Duodenal mucosa (tissue), 2 donors: ENCODE results near the gene DHRS1.

Source experiments
- H3K27ac ChIP-seq: one replicate; pipeline ENCODE4 v1.7.0; 2013; ENCODE audit warnings: low read depth, low read length
- H3K27me3 ChIP-seq, 2 donors: one replicate each; pipeline ENCODE4 v1.7.0; 2013; ENCODE audit warnings: low read length in 2 of 2, control low read depth in 1 of 2; ENCODE audit not compliant: insufficient read depth in 2 of 2, control insufficient read depth in 1 of 2
- H3K36me3 ChIP-seq, 2 donors: one replicate each; pipeline ENCODE4 v1.7.0; 2013; ENCODE audit warnings: low read length in 2 of 2, control low read depth in 1 of 2; ENCODE audit not compliant: insufficient read depth in 2 of 2, control insufficient read depth in 1 of 2
- H3K4me1 ChIP-seq, 2 donors: one replicate each; pipeline ENCODE4 v1.7.0; 2013; ENCODE audit warnings: low read length in 2 of 2, control low read depth in 1 of 2; ENCODE audit not compliant: insufficient read depth in 2 of 2, control insufficient read depth in 1 of 2
- H3K4me3 ChIP-seq, 2 donors: one replicate each; pipeline ENCODE4 v1.7.0; 2013; ENCODE audit warnings: low read length in 2 of 2, low read depth in 1 of 2
- H3K9ac ChIP-seq, 2 donors: one replicate each; pipeline ENCODE4 v1.7.0; 2013; ENCODE audit warnings: low read length in 2 of 2, low read depth in 1 of 2
- H3K9me3 ChIP-seq, 2 donors: one replicate each; pipeline ENCODE4 v1.7.0; 2013; ENCODE audit warnings: low read length in 2 of 2, control low read depth in 1 of 2; ENCODE audit not compliant: control insufficient read depth in 1 of 2

The DHRS1 gene

GRCh38 chr14:24337144-24337823 lies 37.7 kb upstream of the DHRS1 start:
- H3K9ac ChIP-seq, result no peak overlapping the region
- H3K27me3 ChIP-seq, result peaks cover 8 to 23% of the 10 kb centered on the region in 2 donors
- H3K4me1 ChIP-seq, result peaks cover 42% of the 10 kb centered on the region in 2 donors
- no peak overlapping the region for H3K27ac ChIP-seq
- H3K4me3 ChIP-seq, result no peak overlapping the region
- no peaks in the 10 kb centered on the region for H3K9me3 ChIP-seq
- peaks cover 7 to 25% of the 10 kb centered on the region in 2 donors for H3K36me3 ChIP-seq

GRCh38 chr14:24335461-24336171 lies 36.0 kb upstream of the DHRS1 start:
- H3K27me3 ChIP-seq, result peaks cover 8 to 23% of the 10 kb centered on the region in 2 donors
- no peak overlapping the region for H3K27ac ChIP-seq
- no peak overlapping the region for H3K4me3 ChIP-seq
- no peaks in the 10 kb centered on the region for H3K9me3 ChIP-seq
- H3K9ac ChIP-seq, result no peak overlapping the region
- H3K4me1 ChIP-seq, result peaks cover 51% of the 10 kb centered on the region in 2 donors
- H3K36me3 ChIP-seq, result peaks cover 7 to 25% of the 10 kb centered on the region in 2 donors

GRCh38 chr14:24334431-24335291 lies 35.1 kb upstream of the DHRS1 start, which contains the start of gene ADCY4:
Gene ADCY4, minus strand, starts transcription at chr14:24335071. Its CDS starts 419 bp downstream, at chr14:24334652.
- peaks cover 45 to 48% of the 10 kb centered on the region in 2 donors for H3K4me1 ChIP-seq
- H3K9me3 ChIP-seq, result no peaks in the 10 kb centered on the region
- no peak within 1 kb of the TSS for H3K9ac ChIP-seq
- peak within 1 kb of the TSS; percentile 14 for H3K27ac ChIP-seq
- H3K36me3 ChIP-seq, result peaks cover 7 to 25% of the 10 kb centered on the region in 2 donors
- peaks cover 8 to 23% of the 10 kb centered on the region in 2 donors for H3K27me3 ChIP-seq
- peak within 1 kb of the TSS; percentile 49 to 57 for H3K4me3 ChIP-seq

GRCh38 chr14:24332268-24332993 lies 32.9 kb upstream of the DHRS1 start:
- peak overlapping the region; percentile 65 to 76 for H3K4me3 ChIP-seq

GRCh38 chr14:24331731-24332267 lies 32.2 kb upstream of the DHRS1 start:
- Histone ChIP-seq H3K4me3 (peak overlapping the region in 1 of 2 donors; percentile 65), H3K4me1 (peaks cover 32 to 53% of the 10 kb centered on the region in 2 donors), H3K9me3 (no peaks in the 10 kb centered on the region), H3K27me3 (peaks cover 12 to 23% of the 10 kb centered on the region in 2 donors), H3K27ac (no peak overlapping the region), H3K36me3 (peaks cover 0 to 10% of the 10 kb centered on the region in 2 donors), H3K9ac (no peak overlapping the region)

More at GRCh38 chr14:24332268-24332993, 32.9 kb upstream of the DHRS1 start:
- Histone ChIP-seq H3K27ac (no peak overlapping the region), H3K9me3 (no peaks in the 10 kb centered on the region), H3K4me1 (peaks cover 32 to 49% of the 10 kb centered on the region in 2 donors), H3K27me3 (peaks cover 10 to 23% of the 10 kb centered on the region in 2 donors), H3K36me3 (peaks cover 5 to 16% of the 10 kb centered on the region in 2 donors), H3K9ac (peak overlapping the region; percentile 23 to 43)

- H3K9ac ChIP-seq, result no peak overlapping the region
- peaks cover 0 to 4% of the 10 kb centered on the region in 2 donors for H3K36me3 ChIP-seq
- no peaks in the 10 kb centered on the region for H3K9me3 ChIP-seq
- peaks cover 32 to 53% of the 10 kb centered on the region in 2 donors for H3K4me1 ChIP-seq
- no peak overlapping the region for H3K27ac ChIP-seq
- peaks cover 12 to 23% of the 10 kb centered on the region in 2 donors for H3K27me3 ChIP-seq
- H3K4me3 ChIP-seq, result no peak overlapping the region
Observed at GRCh38 chr14:24330973-24331674, 31.5 kb upstream of the DHRS1 start.

- H3K36me3 ChIP-seq, result no peaks in the 10 kb centered on the region
- H3K9ac ChIP-seq, result no peak overlapping the region
- H3K4me3 ChIP-seq, result no peak overlapping the region
- no peak overlapping the region for H3K27ac ChIP-seq
- H3K9me3 ChIP-seq, result no peaks in the 10 kb centered on the region
- peaks cover 28 to 48% of the 10 kb centered on the region in 2 donors for H3K4me1 ChIP-seq
- H3K27me3 ChIP-seq, result peaks cover 6 to 9% of the 10 kb centered on the region in 2 donors
Observed at GRCh38 chr14:24329736-24330135, 30.2 kb upstream of the DHRS1 start.

- Histone ChIP-seq H3K9me3 (no peaks in the 10 kb centered on the region), H3K27ac (no peak overlapping the region), H3K9ac (no peak overlapping the region), H3K4me1 (peaks cover 25 to 43% of the 10 kb centered on the region in 2 donors), H3K27me3 (peaks cover 4% of the 10 kb centered on the region in 2 donors), H3K4me3 (no peak overlapping the region), H3K36me3 (no peaks in the 10 kb centered on the region)
Observed at GRCh38 chr14:24329073-24329663, 29.6 kb upstream of the DHRS1 start.
